OCI-LY3 (cell line): ENCODE measurements around the gene SHANK3.

ENCODE experiments used
- H2AFZ ChIP-seq: fragments of 200-600, 300-600 bp; shearing (Covaris generic); 2 replicates; pipeline ENCODE4 v1.6.0; 2014; ENCODE audit warnings: antibody characterized with exemption, low read depth, low read length
- H3K27ac ChIP-seq: fragments of 200-600, 300-600 bp; sonication (generic); 2 replicates; pipeline ENCODE4 v1.5.1; 2014; ENCODE audit warnings: mild to moderate bottlenecking, low read length, moderate library complexity, mixed read lengths
- H3K27me3 ChIP-seq: fragments of 200-600, 300-600 bp; sonication (generic); 2 replicates; pipeline ENCODE4 v1.6.1; 2014; ENCODE audit warnings: low read depth, low read length, mixed read lengths
- H3K36me3 ChIP-seq: fragments of 200-600, 300-600 bp; sonication (generic); replicated peaks from 2 replicates; pipeline ENCODE3; 2014; ENCODE audit warnings: low read depth, low read length, mixed read lengths
- H3K4me1 ChIP-seq: fragments of 300-600, 200-600 bp; sonication (generic); 2 replicates; pipeline ENCODE4 v1.6.1; 2014; ENCODE audit warnings: low read length, mixed read lengths
- H3K4me2 ChIP-seq: fragments of 200-600, 300-600 bp; sonication (generic); 2 replicates; pipeline ENCODE4 v1.6.1; 2014; ENCODE audit warnings: low read length, mixed read lengths
- H3K4me3 ChIP-seq: fragments of 300-600, 200-600 bp; sonication (generic); 2 replicates; pipeline ENCODE4 v1.5.1; 2014; ENCODE audit warnings: antibody characterized with exemption, mild to moderate bottlenecking, low read length, moderate library complexity
- H3K79me2 ChIP-seq: fragments of 300-600, 200-600 bp; shearing (Covaris generic); 2 replicates; pipeline ENCODE4 v1.6.1; 2014; ENCODE audit warnings: mild to moderate bottlenecking, low read length, mixed read lengths
- H3K9ac ChIP-seq: fragments of 300-600, 200-600 bp; shearing (Covaris generic); 2 replicates; pipeline ENCODE4 v1.6.0; 2014; ENCODE audit warnings: mild to moderate bottlenecking, low read length, moderate library complexity
- H3K9me3 ChIP-seq: fragments of 200-600, 300-600 bp; shearing (Covaris generic); 2 replicates; pipeline ENCODE4 v1.6.1; 2014; ENCODE audit warnings: low read length, mixed read lengths; ENCODE audit not compliant: insufficient read depth
- H4K20me1 ChIP-seq: fragments of 200-600, 300-600 bp; sonication (generic); 2 replicates; pipeline ENCODE4 v1.6.1; 2016; ENCODE audit warnings: low read length, mixed read lengths; ENCODE audit not compliant: insufficient read depth
- EZH2phosphoT487 ChIP-seq: fragments of 200-600 bp; shearing (Covaris generic); IDR thresholded peaks from 2 replicates; pipeline ENCODE4 v1.6.1; 2018; ENCODE audit warnings: antibody characterized with exemption, mixed run types, low read depth
- TF ChIP-seq, protein P1 (sequence below): fragments of 200-600, 300-600 bp; sonication (generic); IDR thresholded peaks from 2 replicates; pipeline ENCODE4 v1.5.1; 2014; ENCODE audit warnings: antibody characterized with exemption, low read length, low read depth

Gene SHANK3

GRCh38 chr22:50676661-50677492, 4.3 kb downstream of the SHANK3 start:
- H3K27ac ChIP-seq: no peak overlapping the region
- H3K36me3 ChIP-seq: no peaks in the 10 kb centered on the region
- H3K79me2 ChIP-seq: no peaks in the 10 kb centered on the region
- H3K4me2 ChIP-seq: no peak overlapping the region
- no peaks in the 10 kb centered on the region for H4K20me1 ChIP-seq
- H3K9me3 ChIP-seq: no peaks in the 10 kb centered on the region
- no peak overlapping the region for H2AFZ ChIP-seq
- no peaks in the 10 kb centered on the region for H3K27me3 ChIP-seq
- TF ChIP-seq, protein P1, sequence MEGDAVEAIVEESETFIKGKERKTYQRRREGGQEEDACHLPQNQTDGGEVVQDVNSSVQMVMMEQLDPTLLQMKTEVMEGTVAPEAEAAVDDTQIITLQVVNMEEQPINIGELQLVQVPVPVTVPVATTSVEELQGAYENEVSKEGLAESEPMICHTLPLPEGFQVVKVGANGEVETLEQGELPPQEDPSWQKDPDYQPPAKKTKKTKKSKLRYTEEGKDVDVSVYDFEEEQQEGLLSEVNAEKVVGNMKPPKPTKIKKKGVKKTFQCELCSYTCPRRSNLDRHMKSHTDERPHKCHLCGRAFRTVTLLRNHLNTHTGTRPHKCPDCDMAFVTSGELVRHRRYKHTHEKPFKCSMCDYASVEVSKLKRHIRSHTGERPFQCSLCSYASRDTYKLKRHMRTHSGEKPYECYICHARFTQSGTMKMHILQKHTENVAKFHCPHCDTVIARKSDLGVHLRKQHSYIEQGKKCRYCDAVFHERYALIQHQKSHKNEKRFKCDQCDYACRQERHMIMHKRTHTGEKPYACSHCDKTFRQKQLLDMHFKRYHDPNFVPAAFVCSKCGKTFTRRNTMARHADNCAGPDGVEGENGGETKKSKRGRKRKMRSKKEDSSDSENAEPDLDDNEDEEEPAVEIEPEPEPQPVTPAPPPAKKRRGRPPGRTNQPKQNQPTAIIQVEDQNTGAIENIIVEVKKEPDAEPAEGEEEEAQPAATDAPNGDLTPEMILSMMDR: no peak
- TF ChIP-seq EZH2phosphoT487: no peak
- H3K9ac ChIP-seq: no peak overlapping the region
- H3K4me1 ChIP-seq: no peaks in the 10 kb centered on the region
- H3K4me3 ChIP-seq: no peak overlapping the region

DNA sequence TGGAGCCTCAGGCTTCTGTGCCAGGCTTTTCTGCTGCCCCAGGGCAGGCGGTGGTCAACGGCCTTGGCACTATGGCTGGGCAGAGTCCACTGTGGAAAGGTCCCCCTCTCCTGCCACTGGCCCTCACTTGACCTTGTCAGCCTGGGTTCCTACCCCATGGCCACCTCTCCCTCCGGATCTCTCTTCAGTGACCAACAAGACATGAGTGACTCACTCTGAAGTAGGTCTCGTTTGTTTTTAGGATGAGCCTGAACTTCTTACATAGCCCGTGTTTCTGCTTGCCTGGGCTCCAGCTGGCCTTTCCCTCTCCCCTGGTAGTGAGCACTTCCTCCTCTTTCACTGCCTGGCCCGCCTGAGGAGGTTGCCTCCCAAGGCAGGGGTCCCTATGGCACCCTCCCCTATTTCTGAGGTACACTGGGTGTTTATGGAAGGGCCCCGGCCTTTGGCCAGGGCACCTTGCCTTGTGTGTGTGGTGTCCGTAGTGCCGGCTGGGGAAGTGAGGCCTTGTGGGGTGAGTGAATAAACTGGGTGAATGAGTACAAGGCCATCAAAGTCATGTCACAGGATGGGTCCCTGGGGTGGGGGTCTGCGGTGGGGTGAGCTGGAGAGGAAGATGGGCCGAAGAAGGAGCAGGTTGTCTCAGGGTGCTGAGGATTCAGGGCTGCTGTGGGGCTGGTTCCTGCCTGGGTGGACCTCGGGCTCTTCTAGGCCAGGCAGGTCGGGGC, 5.0 kb downstream of the SHANK3 start:
- H3K4me1 ChIP-seq: no peaks in the 10 kb centered on the region
- H3K4me2 ChIP-seq: no peak overlapping the region

DNA sequence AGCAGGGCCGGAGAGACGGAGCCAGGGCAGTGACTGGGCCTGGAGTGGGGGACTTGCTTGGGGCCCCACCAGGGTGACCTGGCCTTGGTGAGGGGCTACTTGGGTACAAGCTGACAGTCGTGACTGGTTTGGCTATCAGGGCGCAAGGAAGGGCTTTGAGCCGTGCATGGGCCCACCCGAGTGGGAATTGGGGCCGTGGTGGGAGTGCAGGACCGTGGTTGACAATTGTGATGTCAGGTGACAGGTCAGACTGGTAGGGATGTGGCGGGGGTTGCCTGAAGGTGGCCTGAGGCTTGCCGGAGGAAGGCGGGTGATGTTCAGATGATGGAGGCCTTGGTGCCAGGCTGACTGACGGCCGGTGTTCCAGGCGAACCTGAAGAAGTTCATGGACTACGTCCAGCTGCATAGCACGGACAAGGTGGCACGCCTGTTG, 5.6 kb downstream of the SHANK3 start:
- Histone ChIP-seq H3K9me3 (no peaks in the 10 kb centered on the region), H3K4me1 (no peaks in the 10 kb centered on the region), H3K4me3 (no peak overlapping the region), H2AFZ (no peak overlapping the region), H3K4me2 (no peak overlapping the region), H3K36me3 (no peaks in the 10 kb centered on the region), H3K27me3 (no peaks in the 10 kb centered on the region), H3K27ac (no peak overlapping the region), H3K9ac (no peak overlapping the region), H3K79me2 (no peaks in the 10 kb centered on the region), H4K20me1 (no peaks in the 10 kb centered on the region)
- no peak for TF ChIP-seq EZH2phosphoT487
- TF ChIP-seq, protein P1: no peak

More for the DNA sequence above, 5.0 kb downstream of the SHANK3 start:
- Histone ChIP-seq H4K20me1 (no peaks in the 10 kb centered on the region), H3K9me3 (no peaks in the 10 kb centered on the region), H3K9ac (no peak overlapping the region), H3K79me2 (no peaks in the 10 kb centered on the region), H3K36me3 (no peaks in the 10 kb centered on the region), H3K27ac (no peak overlapping the region), H2AFZ (no peak overlapping the region), H3K4me3 (no peak overlapping the region), H3K27me3 (no peaks in the 10 kb centered on the region)
- TF ChIP-seq, protein P1: no peak
- no peak for TF ChIP-seq EZH2phosphoT487
